ELF-1 (cell line): Measurements from ENCODE around the gene DUSP2.

Source experiments
- DNase-seq: peaks from one replicate; pipeline ENCODE4 v3.0.0-alpha.2; 2016; ENCODE audit warnings: low read depth, low spot score

DUSP2 gene

DNA sequence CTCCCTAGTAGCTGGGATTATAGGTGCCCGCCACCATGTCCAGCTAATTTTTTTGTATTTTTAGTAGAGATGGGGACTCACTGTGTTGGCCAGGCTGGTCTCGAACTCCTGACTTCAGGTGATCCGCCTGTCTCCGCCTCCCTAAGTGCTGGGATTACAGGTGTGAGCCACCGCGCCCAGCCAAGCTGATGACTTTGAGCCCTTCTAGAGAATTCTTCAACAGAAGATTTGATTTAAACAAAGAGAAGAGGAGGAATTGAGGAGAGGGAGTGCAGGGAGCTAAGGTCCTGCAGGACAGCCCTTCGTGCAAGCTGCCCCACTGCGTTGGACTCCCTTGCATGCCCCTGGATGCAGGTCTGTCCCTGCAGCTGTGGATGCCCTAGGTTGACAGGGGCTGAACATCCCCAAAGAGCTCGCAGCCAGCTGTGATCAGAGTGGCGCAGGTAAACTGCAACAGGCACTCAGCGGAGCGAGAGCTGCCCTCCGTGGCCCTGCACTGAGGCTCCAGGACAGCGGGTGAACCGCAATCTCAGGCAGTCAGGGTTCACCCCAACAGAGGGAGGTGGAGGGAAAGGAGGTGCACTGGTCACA is 42.5 kb downstream of the DUSP2 start:
- no peak for DNase-seq

DNA sequence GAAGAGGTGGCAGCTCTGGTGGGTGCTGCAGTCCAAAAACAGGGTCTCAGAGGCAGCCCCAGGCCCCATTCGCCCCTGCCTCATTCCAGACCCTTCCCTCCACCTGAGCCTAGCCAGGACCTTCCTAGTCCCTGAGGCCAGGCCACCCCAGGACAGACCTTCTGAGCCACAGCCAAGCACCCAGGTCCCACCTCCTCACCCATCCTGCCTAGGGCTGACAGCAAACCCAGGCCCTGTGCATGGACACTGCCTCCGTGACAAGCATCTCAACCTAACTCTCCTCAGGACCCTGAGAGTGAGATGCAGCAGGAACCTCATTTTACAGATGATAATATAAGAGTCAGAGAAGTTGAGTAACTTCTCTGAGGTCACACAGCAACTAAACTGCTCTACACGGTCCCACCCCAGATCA is 44.3 kb downstream of the DUSP2 start:
- DNase-seq = no peak

DNA sequence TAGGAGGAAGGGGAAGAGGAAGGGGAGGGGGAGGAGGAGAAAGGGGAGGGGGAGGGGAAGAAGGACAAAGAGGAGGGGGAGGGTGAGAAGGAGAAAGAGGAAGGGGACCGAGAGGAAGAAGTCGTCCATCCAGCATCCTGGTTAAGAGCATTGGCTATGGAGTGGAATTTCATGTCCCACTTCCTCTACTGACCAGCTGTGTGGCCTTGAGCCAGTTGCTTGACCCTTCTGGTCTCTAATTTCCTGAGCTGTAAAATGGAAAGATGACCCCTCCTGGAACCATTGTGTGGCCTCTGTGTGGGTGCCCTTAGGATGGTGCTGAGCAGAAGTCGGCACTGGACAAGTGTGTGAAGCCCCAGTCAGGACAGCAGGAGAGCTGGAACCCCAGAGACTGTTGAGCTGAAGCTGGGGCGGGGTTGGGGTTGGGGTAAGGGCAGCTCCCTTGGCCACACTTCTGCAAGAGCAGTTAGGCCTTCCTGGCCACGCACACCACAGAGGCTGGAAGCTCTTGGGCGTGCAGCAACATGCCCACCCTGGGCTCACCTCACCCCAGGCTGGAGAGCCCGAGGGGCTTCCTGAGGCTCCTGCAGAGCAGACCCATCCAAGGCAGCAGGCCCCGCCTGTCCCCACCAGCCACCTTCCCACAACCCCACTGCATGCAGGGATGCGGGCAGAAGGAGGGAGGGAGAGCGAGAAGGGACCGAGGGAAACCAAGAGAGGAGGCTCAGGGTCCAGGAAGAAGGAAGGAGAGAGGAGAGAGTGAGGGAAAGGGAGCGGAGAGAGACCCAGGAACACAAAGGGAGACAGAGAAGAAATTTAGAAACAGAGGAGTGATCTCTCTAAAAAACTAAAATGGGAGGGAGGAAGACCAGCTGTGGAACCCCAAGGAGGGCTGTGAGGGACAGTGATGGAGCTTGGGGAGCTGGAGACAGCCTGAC is 45.1 kb downstream of the DUSP2 start:
- peak; percentile 7 for DNase-seq

DNA sequence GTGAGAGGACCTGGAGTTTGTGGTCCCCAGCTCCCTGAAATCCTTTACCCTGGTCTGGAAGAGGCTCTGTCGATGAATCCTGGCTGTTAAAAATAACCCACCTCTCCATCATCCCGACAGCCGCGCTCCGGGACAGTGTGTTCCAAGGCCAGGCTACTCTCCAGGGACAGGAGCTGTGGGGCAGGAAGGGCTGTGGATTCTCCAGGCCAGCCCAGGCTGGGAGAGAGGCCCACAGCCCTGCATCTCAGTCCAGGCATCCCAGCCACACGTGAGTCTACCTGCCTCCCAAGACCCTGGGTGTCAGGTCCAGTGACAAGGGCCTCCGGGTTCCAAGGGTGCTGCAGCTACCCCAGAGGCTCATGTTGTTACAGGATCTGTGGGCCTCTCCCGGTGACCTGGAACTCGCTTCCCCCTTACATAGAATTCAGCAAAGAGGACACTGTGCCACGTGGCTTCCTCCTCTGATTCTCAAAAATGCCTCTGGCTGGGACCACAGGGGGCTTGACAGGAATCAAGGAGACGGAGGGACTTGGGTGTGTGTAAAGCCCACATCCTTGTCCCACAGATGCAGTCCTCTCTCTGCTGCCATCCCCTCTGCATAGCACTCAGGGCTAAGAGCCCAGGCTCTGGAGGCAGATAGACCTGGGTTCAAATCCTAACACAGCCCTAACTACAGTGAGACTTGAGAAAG is 46.2 kb downstream of the DUSP2 start:
- peak; percentile 11 for DNase-seq

DNA sequence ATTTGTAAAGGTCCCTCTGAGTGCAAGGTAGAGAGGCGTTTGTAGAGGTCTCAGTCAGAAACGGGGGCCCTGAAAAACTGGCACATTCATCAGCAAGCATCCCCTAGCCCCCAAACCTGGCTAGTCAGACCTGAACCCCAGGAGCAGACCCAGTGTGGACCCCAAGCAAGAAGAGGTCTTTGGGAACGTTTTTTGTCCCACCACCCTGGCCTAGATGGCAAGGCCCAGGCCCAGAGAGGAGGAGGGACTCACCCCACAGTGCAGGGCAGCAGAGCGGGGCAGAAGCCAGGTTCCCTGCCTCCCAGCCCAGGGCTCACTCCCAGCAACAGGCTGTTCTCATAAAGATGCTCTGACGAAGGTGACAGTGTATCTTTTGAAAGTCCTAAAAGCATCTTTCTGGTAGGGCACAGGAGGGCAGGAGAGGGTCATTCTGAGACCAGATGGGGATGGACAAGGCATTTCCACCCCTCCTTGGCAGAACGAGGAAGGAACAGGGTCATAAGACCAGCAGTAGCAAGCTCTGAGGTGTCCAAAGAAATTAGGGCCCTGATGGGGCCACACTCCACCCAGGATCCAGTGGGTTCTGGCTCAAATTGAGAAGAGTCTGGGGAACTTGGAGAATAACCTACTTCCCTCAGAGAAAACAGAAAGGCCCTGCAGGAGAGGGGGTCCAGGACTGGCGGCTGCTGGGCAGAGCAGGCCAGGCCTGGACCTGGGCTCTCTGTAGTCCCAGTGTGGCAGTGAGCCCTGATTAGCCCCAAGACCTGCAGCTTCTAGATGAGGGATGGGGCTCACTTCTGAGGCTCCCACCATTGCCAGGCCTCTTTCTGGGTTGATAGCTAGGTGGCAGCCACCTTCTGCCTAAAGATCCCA is 47.1 kb downstream of the DUSP2 start:
- peak; percentile 1 for DNase-seq

DNA sequence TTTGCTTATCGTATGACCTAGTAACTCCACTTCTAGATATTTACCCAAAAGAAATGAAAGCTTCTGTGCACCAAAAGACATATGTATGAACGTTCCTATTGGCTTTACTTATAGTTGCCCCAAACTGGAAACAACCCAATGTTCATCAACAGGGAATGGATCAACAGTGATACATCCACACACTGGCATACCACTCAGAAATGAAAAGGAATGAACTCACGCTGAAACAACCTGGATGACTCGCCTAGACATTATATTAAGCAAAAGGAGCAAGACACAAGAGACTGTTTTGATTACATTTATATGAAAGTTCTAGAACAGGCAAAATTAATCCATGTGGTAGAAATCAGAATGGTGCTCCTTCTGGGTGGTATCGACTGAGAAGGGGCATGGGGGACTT is 47.8 kb downstream of the DUSP2 start:
- no peak for DNase-seq

DNA sequence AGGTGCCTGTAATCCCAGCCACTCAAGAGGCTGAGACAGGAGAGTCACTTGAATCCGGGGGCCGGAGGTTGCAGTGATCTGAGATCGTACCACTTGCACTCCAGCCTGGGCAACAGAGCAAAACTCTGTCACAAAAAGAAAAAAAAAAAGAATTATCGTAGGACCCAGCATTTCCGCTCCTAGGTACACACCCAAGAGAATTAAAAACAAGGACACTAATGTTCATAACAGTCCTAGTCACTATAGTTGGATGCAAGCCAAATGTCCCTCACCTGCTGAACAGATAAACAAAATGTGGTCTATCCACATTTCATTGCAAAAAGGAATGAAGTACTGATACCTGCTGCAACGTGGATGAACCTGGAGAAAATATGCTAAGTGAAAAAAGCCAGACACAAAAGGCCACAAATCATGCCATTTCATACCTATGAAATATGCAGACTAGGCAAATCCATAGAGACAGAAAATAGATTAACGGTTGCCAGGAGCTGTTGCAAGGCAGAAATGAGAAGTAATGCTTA is 50.1 kb downstream of the DUSP2 start:
- DNase-seq = no peak

DNA sequence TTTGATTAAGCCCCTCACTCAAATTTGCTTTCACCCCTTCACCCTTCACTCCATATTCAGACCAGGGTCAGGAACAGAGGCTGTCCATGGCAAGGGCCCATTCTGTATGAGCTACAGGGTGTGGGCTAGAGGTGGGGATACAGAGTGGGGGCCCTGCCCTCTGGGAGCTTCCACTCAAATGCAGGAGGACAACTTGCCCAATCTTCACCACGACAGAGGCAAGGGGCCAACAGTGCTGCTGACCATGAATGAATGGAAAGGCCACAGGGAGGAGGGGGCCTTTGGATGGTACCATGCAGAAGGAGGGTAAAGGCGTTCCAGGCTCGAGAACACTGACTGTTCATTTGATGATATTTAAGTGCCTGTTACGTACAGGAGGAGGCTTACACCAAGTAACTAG is 51.7 kb downstream of the DUSP2 start:
- DNase-seq = no peak
